ENCODE measurements around the gene DTWD2.
"Not testable (repeated sequence)": the region's sequence is repeated elsewhere in the genome, so short reads cannot be mapped to it uniquely, and the experiment has no call there.

Gene DTWD2

GRCh38 chr5:118931564-118931963 lies 56.8 kb downstream of the DTWD2 start:
- H3K4me3 ChIP-seq (ENCODE audit: low read depth, low read length), result no peak overlapping the region
- no peak for TF ChIP-seq CTCF (IDR thresholded peaks at IDR 0.05; ENCODE audit: low read depth, low read length, missing control alignments)
- DNase-seq (ENCODE audit: low read depth), result no peak
- in situ Hi-C loops (cut with HindIII; ENCODE audit: low sequenced_read_pairs), result no loop called here

- in situ Hi-C loops (cut with HindIII; ENCODE audit: low sequenced_read_pairs), result no loop called here
- H3K4me3 ChIP-seq (ENCODE audit: low read depth, low read length), result no peak overlapping the region
- DNase-seq (ENCODE audit: low read depth), result no peak
- no peak for TF ChIP-seq CTCF (IDR thresholded peaks at IDR 0.05; ENCODE audit: low read depth, low read length, missing control alignments)
Measured at GRCh38 chr5:118924006-118924389, 64.3 kb downstream of the DTWD2 start.

GRCh38 chr5:118923295-118924005 lies 64.9 kb downstream of the DTWD2 start:
- in situ Hi-C loops (cut with HindIII; ENCODE audit: low sequenced_read_pairs), result no loop called here
- H3K4me3 ChIP-seq (ENCODE audit: low read depth, low read length), result no peak overlapping the region
- DNase-seq (ENCODE audit: low read depth), result no peak
- TF ChIP-seq CTCF (IDR thresholded peaks at IDR 0.05; ENCODE audit: low read depth, low read length, missing control alignments), result no peak

- no peak overlapping the region for H3K4me3 ChIP-seq (ENCODE audit: low read depth, low read length)
- TF ChIP-seq CTCF (IDR thresholded peaks at IDR 0.05; ENCODE audit: low read depth, low read length, missing control alignments), result no peak
- in situ Hi-C loops (cut with HindIII; ENCODE audit: low sequenced_read_pairs), result no loop called here
- DNase-seq (ENCODE audit: low read depth), result peak; percentile 54
Measured at GRCh38 chr5:118921866-118922265, 66.5 kb downstream of the DTWD2 start.

GRCh38 chr5:118919016-118919415 lies 69.3 kb downstream of the DTWD2 start:
- in situ Hi-C loops (cut with HindIII; ENCODE audit: low sequenced_read_pairs), result no loop called here
- TF ChIP-seq CTCF (IDR thresholded peaks at IDR 0.05; ENCODE audit: low read depth, low read length, missing control alignments), result no peak
- no peak overlapping the region for H3K4me3 ChIP-seq (ENCODE audit: low read depth, low read length)
- no peak for DNase-seq (ENCODE audit: low read depth)

- no peak for TF ChIP-seq CTCF (IDR thresholded peaks at IDR 0.05; ENCODE audit: low read depth, low read length, missing control alignments)
- no peak overlapping the region for H3K4me3 ChIP-seq (ENCODE audit: low read depth, low read length)
- in situ Hi-C loops (cut with HindIII; ENCODE audit: low sequenced_read_pairs), result no loop called here
- DNase-seq (ENCODE audit: low read depth), result no peak
Measured at GRCh38 chr5:118918232-118918631, 70.1 kb downstream of the DTWD2 start.

- in situ Hi-C loops (cut with HindIII; ENCODE audit: low sequenced_read_pairs); DNase-seq (ENCODE audit: low read depth); H3K4me3 ChIP-seq (ENCODE audit: low read depth, low read length): not testable (repeated sequence)
Measured at GRCh38 chr5:118907536-118907935, 80.8 kb downstream of the DTWD2 start.

Measured in astrocyte of the cerebellum (primary cell).